Hepatocyte (in vitro differentiated cells): ENCODE data around the gene CAMK2G. TPM values are rescaled to one million over a fixed set of nuclear protein-coding genes. Genes with fewer than 3 reads are reported as not detected.

Source experiments
- DNase-seq: peaks from one replicate; pipeline ENCODE4 v3.0.0-alpha.2; 2016; ENCODE audit warnings: low spot score
- H2AFZ ChIP-seq: fragments of 200-600 bp; sonication (generic); 2 replicates; pipeline ENCODE4 v1.6.0; 2016; ENCODE audit warnings: antibody characterized with exemption, mild to moderate bottlenecking
- H3K27ac ChIP-seq: fragments of 200-600 bp; sonication (generic); 2 replicates; pipeline ENCODE4 v1.5.1; 2016; ENCODE audit warnings: mild to moderate bottlenecking
- H3K27me3 ChIP-seq: fragments of 200-600 bp; sonication (generic); 2 replicates; pipeline ENCODE4 v1.6.1; 2016
- H3K36me3 ChIP-seq: fragments of 200-600 bp; sonication (generic); replicated peaks from 2 replicates; pipeline ENCODE4 v1.5.1; 2016; ENCODE audit warnings: low read depth; ENCODE audit not compliant: insufficient read depth
- H3K4me1 ChIP-seq: fragments of 200-600 bp; sonication (generic); 2 replicates; pipeline ENCODE4 v1.5.1; 2016; ENCODE audit warnings: mild to moderate bottlenecking, moderate library complexity; ENCODE audit not compliant: insufficient read depth
- H3K4me2 ChIP-seq: fragments of 200-600 bp; sonication (generic); 2 replicates; pipeline ENCODE4 v1.6.0; 2016
- H3K4me3 ChIP-seq: fragments of 200-600 bp; sonication (generic); 2 replicates; pipeline ENCODE4 v1.5.1; 2016; ENCODE audit warnings: mild to moderate bottlenecking
- H3K79me2 ChIP-seq: fragments of 200-600 bp; sonication (generic); 2 replicates; pipeline ENCODE4 v1.6.0; 2017; ENCODE audit warnings: mild to moderate bottlenecking
- H3K9me2 ChIP-seq: fragments of 200-600 bp; sonication (generic); replicated peaks from 2 replicates; pipeline ENCODE4 v1.6.0; 2017; ENCODE audit warnings: mild to moderate bottlenecking; ENCODE audit not compliant: insufficient read depth
- H3K9me3 ChIP-seq: fragments of 200-600 bp; sonication (generic); 2 replicates; pipeline ENCODE4 v1.5.1; 2016; ENCODE audit warnings: low read depth, mild to moderate bottlenecking
- H4K20me1 ChIP-seq: fragments of 200-600 bp; sonication (generic); 2 replicates; pipeline ENCODE4 v1.6.0; 2016; ENCODE audit warnings: mild to moderate bottlenecking; ENCODE audit not compliant: insufficient read depth, poor library complexity, severe bottlenecking
- EZH2 ChIP-seq: fragments of 200-600 bp; sonication (generic); IDR thresholded peaks from 2 replicates; pipeline ENCODE4 v1.6.1; 2016; ENCODE audit warnings: antibody characterized with exemption, mild to moderate bottlenecking, borderline replicate concordance
- EZH2phosphoT487 ChIP-seq: fragments of 200-600 bp; sonication (generic); IDR thresholded peaks from one replicate; pipeline ENCODE4 v1.6.1; 2018; ENCODE audit warnings: antibody characterized with exemption, mild to moderate bottlenecking, low read depth, moderate library complexity; ENCODE audit not compliant: unreplicated experiment, severe bottlenecking
- WGBS: methylation state at CpG from one replicate; pipeline ENCODE4 v1.1.6; 2016; ENCODE audit warnings: low lambda C conversion rate; ENCODE audit errors: missing lambda C conversion rate; 5-methylcytosine and 5-hydroxymethylcytosine counted together
- polyA plus RNA-seq: library from polyadenylated mRNA; unstranded; fragments of >200 nt; fragmentation: Nextera tagmentation; extraction: Ambion mirVana; gene quantifications from 2 replicates; pipeline ENCODE4 v1.2.1, GENCODE V29; 2016
- total RNA-seq: library from RNA; depleted of rRNA; stranded (reverse); fragments of >200 nt; gene quantifications from 2 replicates; pipeline ENCODE4 v1.2.3, GENCODE V29; 2014
- TF ChIP-seq, protein P1 (sequence below): fragments of 200-600 bp; sonication (generic); IDR thresholded peaks from 2 replicates; pipeline ENCODE4 v1.5.1; 2016; ENCODE audit warnings: antibody characterized with exemption, mild to moderate bottlenecking; ENCODE audit not compliant: poor library complexity

Gene CAMK2G
- total and polyA plus RNA-seq, 2 experiments from 2014 or later, result 5.2 to 25.0 TPM

DNA sequence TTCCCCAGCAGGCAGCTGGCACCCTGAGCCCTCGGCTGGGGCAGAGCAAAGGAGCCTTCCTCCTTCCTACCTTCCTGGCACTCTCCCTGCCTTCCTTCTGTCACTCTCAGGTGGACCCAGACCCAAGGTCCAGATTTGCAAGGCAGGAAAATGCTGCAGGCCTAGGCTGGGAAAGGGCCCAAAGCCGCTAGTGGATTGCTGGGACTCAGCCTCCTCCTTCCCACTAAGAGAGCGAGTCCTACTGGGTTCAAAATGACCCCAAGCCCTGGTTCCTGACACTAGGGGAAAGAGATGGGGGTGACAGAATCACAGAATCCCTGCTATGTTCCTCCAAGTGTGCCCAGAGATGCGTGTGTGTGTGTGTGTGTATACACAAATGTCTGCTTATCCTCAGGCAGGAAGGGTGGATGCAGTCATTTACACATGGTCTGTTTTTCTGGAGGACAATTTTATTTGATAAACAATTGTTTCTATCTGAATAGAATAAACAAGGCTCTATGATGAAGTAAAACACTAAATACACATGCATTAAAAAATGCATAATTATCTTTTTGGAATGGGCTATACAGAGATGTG, 35.3 kb upstream of the CAMK2G start:
- TF ChIP-seq, protein P1, sequence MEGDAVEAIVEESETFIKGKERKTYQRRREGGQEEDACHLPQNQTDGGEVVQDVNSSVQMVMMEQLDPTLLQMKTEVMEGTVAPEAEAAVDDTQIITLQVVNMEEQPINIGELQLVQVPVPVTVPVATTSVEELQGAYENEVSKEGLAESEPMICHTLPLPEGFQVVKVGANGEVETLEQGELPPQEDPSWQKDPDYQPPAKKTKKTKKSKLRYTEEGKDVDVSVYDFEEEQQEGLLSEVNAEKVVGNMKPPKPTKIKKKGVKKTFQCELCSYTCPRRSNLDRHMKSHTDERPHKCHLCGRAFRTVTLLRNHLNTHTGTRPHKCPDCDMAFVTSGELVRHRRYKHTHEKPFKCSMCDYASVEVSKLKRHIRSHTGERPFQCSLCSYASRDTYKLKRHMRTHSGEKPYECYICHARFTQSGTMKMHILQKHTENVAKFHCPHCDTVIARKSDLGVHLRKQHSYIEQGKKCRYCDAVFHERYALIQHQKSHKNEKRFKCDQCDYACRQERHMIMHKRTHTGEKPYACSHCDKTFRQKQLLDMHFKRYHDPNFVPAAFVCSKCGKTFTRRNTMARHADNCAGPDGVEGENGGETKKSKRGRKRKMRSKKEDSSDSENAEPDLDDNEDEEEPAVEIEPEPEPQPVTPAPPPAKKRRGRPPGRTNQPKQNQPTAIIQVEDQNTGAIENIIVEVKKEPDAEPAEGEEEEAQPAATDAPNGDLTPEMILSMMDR, result no peak
- TF ChIP-seq EZH2phosphoT487 (no peak), EZH2 (no peak)
- peaks cover 48% of the 10 kb centered on the region for H3K4me1 ChIP-seq
- no peak overlapping the region for H2AFZ ChIP-seq
- no peaks in the 10 kb centered on the region for H4K20me1 ChIP-seq
- H3K79me2 ChIP-seq, result no peaks in the 10 kb centered on the region
- no peaks in the 10 kb centered on the region for H3K36me3 ChIP-seq
- no peaks in the 10 kb centered on the region for H3K9me3 ChIP-seq
- no peak overlapping the region for H3K4me3 ChIP-seq
- 89% methylated on average over 4 of the region's 4 CpGs for WGBS
- no peaks in the 10 kb centered on the region for H3K9me2 ChIP-seq
- peak overlapping the region; percentile 46 for H3K27ac ChIP-seq
- DNase-seq, result no peak
- H3K27me3 ChIP-seq, result peaks cover 6% of the 10 kb centered on the region
- H3K4me2 ChIP-seq, result no peak overlapping the region

DNA sequence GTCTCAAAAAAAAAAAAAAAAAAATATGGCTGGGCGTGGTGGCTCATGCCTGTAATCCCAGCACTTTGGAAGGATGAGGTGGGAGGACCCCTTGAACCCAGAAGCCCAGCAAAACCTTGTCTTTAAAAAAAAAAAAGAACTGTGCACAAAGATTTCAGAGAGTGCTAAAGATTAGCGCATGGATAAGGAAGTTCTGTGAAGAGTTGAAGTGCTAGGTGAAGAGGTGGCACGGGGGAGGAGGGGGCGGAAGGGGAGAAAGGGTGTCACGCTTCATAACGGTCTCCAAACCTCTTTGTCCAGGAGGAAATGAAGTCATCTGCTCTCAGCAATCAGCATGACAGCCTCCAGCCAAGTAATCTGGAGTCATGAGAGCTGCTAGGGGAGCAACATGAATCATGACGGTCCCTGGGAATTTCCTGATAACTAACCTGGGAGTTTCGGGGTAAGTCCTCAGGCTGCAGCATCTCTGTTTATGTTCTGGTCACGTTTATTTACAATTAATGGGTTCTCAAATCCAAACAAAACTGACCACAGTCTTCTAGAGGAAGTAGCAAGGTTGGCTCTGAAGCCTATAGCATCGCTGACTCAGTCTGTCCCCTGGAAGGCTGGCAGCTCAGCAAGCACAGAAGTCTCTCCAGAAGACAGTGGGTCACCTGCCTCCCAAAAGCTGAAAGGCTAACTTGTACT, 34.6 kb upstream of the CAMK2G start:
- Histone ChIP-seq H3K4me1 (peaks cover 48% of the 10 kb centered on the region), H3K4me2 (no peak overlapping the region), H3K27ac (peak overlapping the region; percentile 46), H3K4me3 (no peak overlapping the region), H3K9me2 (no peaks in the 10 kb centered on the region), H3K27me3 (peaks cover 6% of the 10 kb centered on the region), H3K36me3 (no peaks in the 10 kb centered on the region), H4K20me1 (no peaks in the 10 kb centered on the region), H3K79me2 (no peaks in the 10 kb centered on the region), H2AFZ (no peak overlapping the region), H3K9me3 (no peaks in the 10 kb centered on the region)
- peak; percentile 68 for DNase-seq
- 46% methylated on average over 10 of the region's 10 CpGs for WGBS
- TF ChIP-seq EZH2 (no peak), EZH2phosphoT487 (no peak)
- TF ChIP-seq, protein P1, result no peak

DNA sequence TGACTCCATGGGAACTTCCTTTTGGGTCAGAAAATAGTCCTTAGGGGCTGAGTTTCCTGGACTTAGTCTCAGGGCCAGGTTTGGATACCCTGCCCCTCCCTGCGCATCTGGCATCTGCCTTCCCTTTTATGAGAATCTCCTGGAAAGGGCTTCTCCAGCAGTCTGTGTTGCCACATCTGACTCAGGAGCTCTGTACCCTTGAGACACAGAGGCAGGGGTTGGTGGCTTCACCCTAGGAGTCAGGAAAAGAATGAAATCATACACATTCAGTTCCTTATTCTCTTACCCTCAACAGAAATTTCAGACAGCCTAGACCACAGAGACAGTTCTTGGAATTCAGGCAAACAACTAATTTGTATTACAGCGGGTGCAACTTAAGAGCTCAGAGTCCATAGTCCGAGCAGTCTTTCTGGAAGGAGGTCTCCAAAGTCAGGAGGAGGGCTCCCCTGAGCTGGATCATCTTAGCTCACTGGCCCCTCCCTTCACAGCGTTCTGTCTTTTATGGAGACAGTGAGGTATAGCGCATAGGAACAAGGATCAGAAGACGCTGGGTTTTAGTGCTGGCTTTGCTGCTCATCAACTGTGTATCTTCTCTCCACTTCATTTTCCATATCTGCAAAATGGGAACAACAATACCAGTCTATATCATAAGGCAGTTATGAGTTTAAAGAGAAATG, 33.6 kb upstream of the CAMK2G start:
- Histone ChIP-seq H3K4me1 (peaks cover 48% of the 10 kb centered on the region), H3K9me3 (no peaks in the 10 kb centered on the region), H4K20me1 (no peaks in the 10 kb centered on the region), H3K4me3 (no peak overlapping the region), H3K79me2 (no peaks in the 10 kb centered on the region), H3K27ac (peak overlapping the region; percentile 78), H2AFZ (no peak overlapping the region), H3K36me3 (no peaks in the 10 kb centered on the region), H3K27me3 (peaks cover 6% of the 10 kb centered on the region), H3K4me2 (no peak overlapping the region), H3K9me2 (no peaks in the 10 kb centered on the region)
- 69% methylated on average over 6 of the region's 6 CpGs for WGBS
- no peak for DNase-seq
- TF ChIP-seq EZH2phosphoT487 (no peak), EZH2 (no peak)
- TF ChIP-seq, protein P1, result no peak
